ENCODE measurements around the gene SERP1.
"Not testable (repeated sequence)": the region's sequence is repeated elsewhere in the genome, so short reads cannot be mapped to it uniquely, and the experiment has no call there.

SERP1 gene

DNA sequence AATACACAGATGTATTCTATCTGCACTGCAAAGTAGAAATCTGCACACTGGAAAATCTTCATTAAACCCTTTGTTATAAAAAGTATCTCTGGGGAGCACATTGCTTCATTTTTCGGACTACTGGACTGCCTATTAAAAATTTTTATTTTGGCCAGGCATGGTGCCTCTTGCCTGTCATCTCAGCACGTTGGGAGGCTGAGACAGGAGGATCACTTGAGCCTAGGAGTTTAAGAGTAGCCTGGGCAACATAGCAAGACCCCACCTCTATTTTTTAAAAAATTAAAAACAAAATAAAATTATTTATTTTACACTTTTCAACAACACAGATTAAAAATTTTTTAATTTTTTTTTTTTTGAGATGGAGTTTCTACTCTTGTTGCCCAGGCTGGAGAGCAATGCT is 6.0 kb downstream of the SERP1 start:
- DNase-seq (ENCODE audit: extremely low read depth in 1 of 2, low read depth in 1 of 2), result no peak

DNA sequence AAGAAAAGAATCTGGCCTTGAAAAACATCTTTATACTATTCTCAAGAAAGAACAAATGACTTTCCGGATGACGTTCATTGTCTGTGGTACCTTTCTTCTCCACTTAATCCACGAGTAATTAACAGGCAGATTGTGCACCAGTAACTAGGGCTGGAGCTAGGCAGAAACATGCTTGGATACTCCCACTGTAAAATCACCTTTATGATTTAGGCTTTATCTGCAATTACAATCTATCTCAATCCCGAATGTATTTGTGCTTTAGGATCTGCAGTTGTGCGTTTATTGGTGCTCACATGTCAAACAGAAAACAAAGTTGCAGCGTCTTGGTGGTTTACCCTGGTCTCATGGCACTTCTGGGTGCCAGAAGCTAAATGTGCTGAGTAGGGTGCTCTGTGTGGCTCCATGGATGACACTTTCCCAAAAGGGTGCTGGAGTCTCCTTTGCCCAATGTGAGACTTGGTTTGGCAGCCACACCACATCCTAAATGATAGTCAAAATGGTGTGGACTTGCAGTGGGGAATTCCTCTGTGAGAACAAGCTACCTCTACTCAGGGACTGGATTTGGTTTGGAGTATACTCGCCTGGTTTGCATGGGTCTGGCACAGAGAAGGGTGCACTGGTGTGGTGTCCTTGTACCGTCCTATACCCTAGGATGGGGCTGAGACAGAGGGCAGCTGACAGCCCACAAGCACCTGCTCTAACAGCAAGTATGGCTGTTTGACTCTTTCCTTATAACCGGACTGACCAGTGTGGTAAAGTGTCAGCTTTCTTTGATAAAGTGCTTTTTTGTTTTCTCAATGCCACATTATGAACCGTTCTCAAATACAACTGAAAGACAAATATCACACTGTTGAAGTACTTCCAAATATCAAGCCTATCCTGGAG is 7.7 kb downstream of the SERP1 start:
- no peak for DNase-seq (ENCODE audit: extremely low read depth in 1 of 2, low read depth in 1 of 2)

DNA sequence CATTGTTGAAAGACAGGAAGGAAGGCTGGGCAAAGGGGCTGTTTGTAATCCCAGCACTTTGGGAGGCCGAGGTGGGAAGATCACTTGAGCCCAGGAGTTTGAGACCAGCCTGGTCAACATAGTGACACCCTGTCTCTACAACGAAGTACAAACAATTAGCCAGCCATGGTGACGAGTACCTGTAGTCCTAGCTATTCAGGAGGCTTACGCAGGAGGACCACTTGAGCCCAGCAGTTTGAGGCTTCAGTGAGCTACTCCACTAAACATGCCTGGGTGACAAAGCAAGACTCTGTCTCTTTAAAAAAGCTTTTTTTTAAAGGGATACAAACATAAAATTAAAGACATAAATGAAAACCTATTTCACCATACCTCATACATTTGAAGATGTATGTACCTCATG is 11.1 kb downstream of the SERP1 start:
- DNase-seq (ENCODE audit: extremely low read depth in 1 of 2, low read depth in 1 of 2), result no peak

DNA sequence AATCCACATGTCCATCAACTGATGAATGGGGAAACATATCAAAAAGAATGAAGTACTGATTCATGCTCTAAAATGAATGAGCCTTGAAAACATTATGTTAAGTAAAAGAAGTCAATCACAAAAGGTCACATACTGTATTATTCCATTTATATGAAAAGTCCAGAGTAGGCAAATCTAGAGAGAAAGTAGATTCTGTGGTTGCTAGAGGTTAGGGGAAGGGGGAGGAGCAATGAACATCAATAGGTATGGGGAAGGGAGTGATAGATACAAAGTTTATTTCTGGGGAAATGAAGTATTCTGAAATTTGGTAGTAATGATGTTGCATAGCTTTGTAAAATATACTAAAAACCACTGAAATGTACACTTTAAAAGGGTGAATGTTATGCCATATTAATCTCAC is 14.5 kb downstream of the SERP1 start:
- DNase-seq (ENCODE audit: extremely low read depth in 1 of 2, low read depth in 1 of 2), result no peak

DNA sequence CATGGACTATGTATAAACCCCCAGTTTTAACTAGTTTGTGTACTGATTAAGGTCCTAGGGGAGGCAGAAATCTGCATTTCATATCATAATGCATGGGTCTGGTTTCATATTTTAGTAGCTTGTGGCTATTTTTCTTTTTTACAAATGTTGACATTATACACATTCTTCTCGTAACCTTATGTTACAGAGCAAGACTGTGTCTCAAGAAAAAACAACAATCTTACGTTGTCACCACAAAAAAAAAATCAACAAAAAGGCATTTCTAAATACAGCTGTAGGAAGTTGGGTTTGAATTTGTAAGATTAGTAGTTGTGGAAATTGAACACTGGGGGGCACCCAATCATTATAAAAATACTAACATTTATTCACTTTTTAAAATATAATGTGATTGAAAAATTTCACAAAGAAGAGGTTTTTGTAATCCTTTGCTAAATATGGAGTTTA is 17.9 kb downstream of the SERP1 start:
- DNase-seq (ENCODE audit: extremely low read depth in 1 of 2, low read depth in 1 of 2), result no peak

- DNase-seq (ENCODE audit: extremely low read depth in 1 of 2, low read depth in 1 of 2), result no peak
These were observed 18.6 kb downstream of the SERP1 start for GRCh38 chr3:150527464-150528255.

DNA sequence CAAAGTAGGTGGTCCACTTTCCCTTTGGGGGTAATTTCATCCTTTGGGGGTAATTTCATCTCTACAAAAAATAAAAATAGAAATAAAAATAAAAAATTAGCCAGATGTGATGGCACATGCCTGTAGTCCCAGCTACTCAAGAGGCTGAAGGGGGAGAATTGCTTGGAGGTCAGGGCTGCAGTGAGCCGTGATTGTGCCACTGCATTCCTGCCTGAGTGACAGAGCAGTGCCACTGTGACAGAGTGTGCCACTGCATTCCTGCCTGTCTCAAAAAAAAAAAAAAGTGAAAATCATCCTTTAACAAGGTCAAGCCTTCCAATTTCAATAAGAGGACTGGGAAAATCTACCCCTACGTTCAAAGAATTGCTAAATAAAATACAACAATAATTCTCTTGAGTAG is 22.8 kb downstream of the SERP1 start:
- DNase-seq (ENCODE audit: extremely low read depth in 1 of 2, low read depth in 1 of 2), result no peak

DNA sequence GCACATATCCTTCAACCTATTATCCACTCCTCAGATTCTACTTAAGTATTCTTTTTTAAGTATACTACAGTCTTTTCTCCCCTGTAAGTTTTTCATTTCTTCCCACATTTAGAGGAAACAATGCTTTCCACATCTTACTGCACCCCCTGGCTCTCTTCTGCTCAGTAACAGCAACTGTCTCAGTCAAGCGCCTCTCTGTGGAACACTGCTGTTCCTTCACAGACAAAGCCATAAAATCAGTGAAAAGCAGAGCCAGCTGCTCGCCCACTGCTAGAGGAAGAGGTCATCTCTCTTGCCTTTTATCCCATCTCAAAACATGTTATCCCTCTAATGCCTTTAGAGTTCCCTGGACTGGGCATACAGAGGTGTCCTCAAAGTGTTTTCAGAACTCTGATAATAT is 24.8 kb downstream of the SERP1 start:
- DNase-seq (ENCODE audit: extremely low read depth in 1 of 2, low read depth in 1 of 2), result no peak

DNA sequence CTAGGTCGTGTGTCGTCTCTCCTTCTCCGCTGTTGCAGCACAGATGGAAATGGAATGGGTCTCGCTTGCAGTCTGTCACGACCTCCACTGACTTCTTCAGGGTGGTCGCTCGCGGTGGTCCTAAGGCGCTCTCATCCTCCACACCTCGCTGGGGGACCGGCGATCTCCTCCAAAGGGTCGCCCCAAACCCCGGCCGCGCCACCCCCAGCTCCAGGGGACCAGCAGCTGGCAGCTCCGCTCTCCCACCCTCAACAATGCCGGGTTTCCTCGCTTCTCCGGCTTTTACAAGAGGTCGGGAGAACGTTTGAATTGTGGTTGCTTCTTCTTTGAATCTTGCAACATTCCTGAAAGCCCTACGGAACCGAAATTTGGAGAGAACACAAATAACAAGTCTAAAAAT is 25.9 kb downstream of the SERP1 start:
- DNase-seq (ENCODE audit: extremely low read depth in 1 of 2, low read depth in 1 of 2), result no peak

GRCh38 chr3:150519026-150519425 is 27.3 kb downstream of the SERP1 start:
- no peak for DNase-seq (ENCODE audit: extremely low read depth in 1 of 2, low read depth in 1 of 2)

DNA sequence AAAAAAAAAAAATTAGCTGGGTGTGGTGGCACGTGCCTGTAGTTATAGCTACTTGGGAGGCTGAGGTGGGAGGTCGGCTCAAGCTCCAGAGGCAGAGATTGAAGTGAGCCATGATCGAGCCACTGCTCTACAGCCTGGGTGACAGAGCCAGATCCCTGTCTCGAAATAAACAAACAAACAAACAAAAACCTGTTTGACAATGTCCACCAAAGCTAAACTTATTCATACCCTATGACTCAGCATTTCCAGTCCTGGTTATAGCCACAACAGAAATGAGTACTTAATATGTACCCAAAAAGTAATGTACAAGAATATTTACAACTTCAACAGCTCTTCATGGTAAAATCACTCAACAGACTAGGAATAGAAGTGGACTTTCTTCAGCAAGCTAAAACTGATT is 31.1 kb downstream of the SERP1 start:
- DNase-seq (ENCODE audit: extremely low read depth in 1 of 2, low read depth in 1 of 2), result no peak

DNA sequence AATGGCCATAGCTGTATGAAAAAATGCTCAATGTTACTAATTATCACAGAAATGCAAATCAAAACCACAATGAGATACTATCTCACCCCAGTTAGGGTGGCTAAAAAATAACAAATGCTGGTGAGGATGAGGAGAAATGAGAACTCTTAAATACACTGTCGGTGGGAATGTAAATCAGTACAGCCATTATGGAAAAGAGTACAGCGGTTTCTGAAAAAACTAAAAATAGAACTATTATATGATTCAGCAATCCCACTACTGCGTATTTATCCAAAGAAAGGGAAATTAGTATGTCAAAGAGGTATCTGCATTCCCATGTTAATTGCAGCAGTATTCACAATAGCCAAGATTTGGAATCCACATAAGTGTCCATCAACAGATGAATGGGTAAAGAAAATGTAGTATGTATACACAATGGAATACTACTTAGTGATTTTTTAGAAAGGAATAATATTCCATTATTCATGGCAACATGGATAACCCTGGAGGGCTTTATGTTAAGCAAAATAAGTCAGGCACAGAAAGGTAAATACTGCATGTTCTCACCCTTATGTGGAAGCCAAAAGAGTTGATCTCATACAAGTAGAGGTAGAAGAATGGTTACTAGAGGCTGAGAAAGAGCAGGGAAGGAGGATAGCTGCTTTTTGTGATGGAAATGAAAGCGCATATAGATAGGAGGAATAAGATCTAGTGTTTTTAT is 35.0 kb downstream of the SERP1 start:
- no peak for DNase-seq (ENCODE audit: extremely low read depth in 1 of 2, low read depth in 1 of 2)

- no peak for DNase-seq (ENCODE audit: extremely low read depth in 1 of 2, low read depth in 1 of 2)
These were observed 36.5 kb downstream of the SERP1 start for GRCh38 chr3:150509780-150510179.

DNA sequence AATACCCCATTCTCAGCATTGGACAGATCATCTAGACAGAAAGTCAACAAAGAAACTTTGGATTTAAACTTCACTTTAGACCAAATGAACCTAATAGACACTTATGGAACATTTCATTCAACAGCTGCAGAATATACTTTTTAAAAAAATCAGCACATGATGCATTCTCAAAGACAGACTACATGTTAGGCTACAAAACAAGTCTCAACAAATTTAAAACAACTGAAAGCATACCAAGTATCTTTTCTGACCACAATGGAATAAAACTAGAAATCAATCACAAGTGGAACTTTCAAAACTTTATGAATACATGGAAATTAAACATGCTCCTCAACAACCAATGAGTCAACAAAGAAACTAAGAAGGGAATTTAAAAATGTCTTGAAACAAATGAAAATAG is 37.9 kb downstream of the SERP1 start:
- no peak for DNase-seq (ENCODE audit: extremely low read depth in 1 of 2, low read depth in 1 of 2)

- DNase-seq (ENCODE audit: extremely low read depth in 1 of 2, low read depth in 1 of 2), result no peak
These were observed 41.8 kb downstream of the SERP1 start for GRCh38 chr3:150504483-150504882.

DNA sequence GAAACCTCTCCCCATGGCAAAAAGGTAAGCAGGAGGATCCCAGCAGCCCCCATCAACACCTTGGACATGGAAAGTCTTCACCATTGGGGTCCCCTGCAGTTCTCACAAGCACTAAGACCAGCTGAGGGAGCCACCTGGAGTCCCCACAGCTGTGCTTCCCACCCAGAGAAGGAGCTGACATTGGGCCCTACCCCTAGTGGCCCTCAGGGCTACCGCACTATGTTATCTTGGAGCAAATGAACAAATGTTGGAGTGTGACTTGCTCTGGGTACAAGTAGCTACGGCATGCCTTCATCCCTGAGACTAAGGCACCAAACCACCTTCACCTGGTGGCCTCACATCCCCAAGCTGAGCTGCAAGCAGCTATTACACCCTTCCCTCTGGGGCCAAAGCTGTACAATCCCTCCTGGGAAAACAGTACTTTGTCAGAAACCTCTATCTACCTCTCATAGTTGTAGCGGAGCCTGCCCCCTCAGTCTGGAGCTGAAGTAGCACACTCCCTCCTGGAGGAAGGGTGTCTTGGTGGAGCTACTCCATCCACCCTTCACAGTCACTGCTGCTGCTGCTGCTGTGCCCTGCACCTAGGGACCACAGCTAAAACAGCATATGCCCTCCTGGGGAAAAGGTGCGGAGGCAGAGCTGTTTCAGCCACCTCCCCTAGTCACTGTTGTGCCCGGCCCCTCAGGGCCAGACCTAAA is 42.7 kb downstream of the SERP1 start:
- no peak for DNase-seq (ENCODE audit: extremely low read depth in 1 of 2, low read depth in 1 of 2)

DNA sequence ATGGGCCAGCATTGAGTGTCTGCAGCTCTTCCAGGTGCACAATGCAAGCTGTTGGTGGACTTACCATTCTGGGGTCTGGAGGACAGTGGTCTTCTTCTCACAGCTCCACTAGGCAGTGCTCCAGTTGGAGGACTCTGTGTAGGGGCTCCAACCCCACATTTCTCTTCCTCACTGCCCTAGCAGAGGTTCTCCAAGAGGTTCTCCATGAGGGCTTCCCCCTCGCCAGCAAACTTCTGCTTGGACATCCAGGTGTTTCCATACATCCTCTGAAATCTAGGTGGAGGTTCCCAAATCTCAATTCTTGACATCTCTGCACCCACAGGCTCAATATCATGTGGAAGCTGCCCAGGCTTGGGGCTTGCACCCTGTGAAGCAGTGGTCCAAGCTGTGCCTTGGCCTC is 45.3 kb downstream of the SERP1 start:
- DNase-seq (ENCODE audit: extremely low read depth in 1 of 2, low read depth in 1 of 2), result not testable (repeated sequence)

DNA sequence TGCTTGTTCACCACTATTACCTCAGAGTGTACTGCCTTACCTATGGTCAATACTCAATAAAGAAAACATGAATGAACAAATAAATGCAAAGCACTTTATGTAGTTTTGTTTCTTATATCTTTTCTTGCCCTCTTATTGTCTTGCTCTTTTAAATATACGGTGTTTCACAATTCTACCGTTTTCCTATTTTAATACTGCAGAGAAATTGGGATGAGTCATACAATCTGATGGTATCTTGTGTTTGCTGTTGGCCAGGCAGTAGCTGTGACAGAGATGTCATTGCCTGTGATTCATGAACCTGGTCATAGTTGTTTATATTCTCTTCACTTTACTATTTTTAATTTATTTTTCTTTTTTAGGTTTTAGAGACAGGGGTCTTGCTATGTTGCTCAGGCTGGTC is 48.3 kb downstream of the SERP1 start:
- DNase-seq (ENCODE audit: extremely low read depth in 1 of 2, low read depth in 1 of 2), result no peak

DNA sequence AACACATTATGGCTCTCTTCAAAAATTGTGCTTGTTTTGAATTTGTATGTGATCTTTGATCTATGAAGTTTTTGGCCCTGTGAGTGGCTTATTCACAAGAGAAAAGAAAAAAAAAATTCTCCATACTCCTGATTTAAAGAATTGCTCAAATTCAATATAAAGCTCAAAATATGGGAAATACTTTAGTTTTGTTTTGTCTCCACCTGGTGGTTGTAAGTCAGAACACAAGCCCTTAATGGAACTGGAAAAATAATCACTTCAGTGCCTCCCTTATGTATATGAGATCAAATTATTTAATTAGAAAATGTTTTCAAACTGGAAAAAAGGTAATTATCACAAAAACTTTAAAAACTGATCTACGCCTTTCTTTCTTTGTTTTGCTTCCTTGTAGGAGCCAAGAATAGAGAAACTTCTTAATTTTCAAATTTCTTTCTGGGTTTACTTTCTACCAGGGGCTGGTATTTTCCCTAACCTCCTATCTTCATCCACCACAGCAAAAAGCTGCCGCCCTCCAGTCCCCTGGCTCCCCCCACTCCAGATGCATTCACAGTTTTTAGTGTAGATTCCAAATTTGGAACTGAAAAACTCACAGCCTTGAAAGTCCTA is 50.6 kb downstream of the SERP1 start:
- no peak for DNase-seq (ENCODE audit: extremely low read depth in 1 of 2, low read depth in 1 of 2)

DNA sequence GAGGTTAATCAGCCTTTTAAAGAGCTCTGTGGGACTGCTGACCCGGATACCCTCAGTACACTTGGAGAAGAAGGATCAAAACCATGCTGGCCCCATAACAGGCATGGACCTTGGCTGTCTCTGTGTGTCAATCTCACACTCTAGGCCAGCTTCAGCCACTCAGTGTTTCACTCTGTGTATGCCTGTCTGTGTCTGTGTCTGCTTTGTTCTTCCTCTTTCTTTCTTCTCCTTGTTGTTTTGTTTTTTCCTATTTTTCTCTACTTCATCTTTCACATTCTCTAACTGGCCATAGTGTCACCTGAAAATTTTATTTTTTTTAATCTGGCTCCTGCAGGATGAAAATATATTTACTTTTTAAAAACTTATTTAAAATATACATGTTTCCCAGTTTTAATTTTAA is 51.1 kb downstream of the SERP1 start:
- no peak for DNase-seq (ENCODE audit: extremely low read depth in 1 of 2, low read depth in 1 of 2)
